ENCODE results near the gene RGS6.
A peak's percentile ranks its signal among the peaks of the same experiment; 100 is the strongest.

GRCh38 chr14:72613231-72613974 is 681.2 kb downstream of the RGS6 start:
- peak; percentile 57 to 58 for TF ChIP-seq RAD21 (IDR thresholded peaks at IDR 0.05)
- no peak for TF ChIP-seq MAX (IDR thresholded peaks at IDR 0.05)
- no peak for TF ChIP-seq CTCF (IDR thresholded peaks at IDR 0.05; ENCODE audit: low read depth, low read length, missing input control)
- TF ChIP-seq HNF4G (IDR thresholded peaks at IDR 0.05), result no peak
- TF ChIP-seq YY1 (IDR thresholded peaks at IDR 0.05), result peak; percentile 98
- peak in 1 of 2 donors; percentile 54 for TF ChIP-seq JUND (IDR thresholded peaks at IDR 0.05)
- no peak for TF ChIP-seq REST (IDR thresholded peaks at IDR 0.05)
- TF ChIP-seq ATF3 (IDR thresholded peaks at IDR 0.05), result no peak
- no peak for TF ChIP-seq EGR1 (IDR thresholded peaks at IDR 0.05; ENCODE audit: low read depth in 2 of 2)
- TF ChIP-seq ZBTB33 (IDR thresholded peaks at IDR 0.05), result no peak
- TF ChIP-seq TAF1 (conservative IDR thresholded peaks at IDR 0.05), result no peak
- peak; percentile 50 for TF ChIP-seq FOXA1 (IDR thresholded peaks at IDR 0.05)
- no peak for TF ChIP-seq GABPA (IDR thresholded peaks at IDR 0.05 in 1 of 2, conservative IDR thresholded peaks at IDR 0.05 in 1 of 2)
